ENCODE data around the gene APP.

- TF ChIP-seq CTCF (IDR thresholded peaks at IDR 0.05; ENCODE audit: insufficient read depth, low read length, poor library complexity, severe bottlenecking) (no peak), EZH2phosphoT487 (conservative IDR thresholded peaks at IDR 0.05; ENCODE audit: low read length) (no peak)
These were observed 233.8 kb downstream of the APP start for GRCh38 chr21:25936776-25937175.
